Brain pericyte (primary cell): ENCODE results near the gene PEMT.

ENCODE experiments used
- DNase-seq: peaks from one replicate; pipeline ENCODE4 v3.0.0-alpha.2; 2012; ENCODE audit warnings: low read depth, low spot score

Gene PEMT

GRCh38 chr17:17553217-17554195 is 38.0 kb downstream of the PEMT start:
- DNase-seq, result no peak

DNA sequence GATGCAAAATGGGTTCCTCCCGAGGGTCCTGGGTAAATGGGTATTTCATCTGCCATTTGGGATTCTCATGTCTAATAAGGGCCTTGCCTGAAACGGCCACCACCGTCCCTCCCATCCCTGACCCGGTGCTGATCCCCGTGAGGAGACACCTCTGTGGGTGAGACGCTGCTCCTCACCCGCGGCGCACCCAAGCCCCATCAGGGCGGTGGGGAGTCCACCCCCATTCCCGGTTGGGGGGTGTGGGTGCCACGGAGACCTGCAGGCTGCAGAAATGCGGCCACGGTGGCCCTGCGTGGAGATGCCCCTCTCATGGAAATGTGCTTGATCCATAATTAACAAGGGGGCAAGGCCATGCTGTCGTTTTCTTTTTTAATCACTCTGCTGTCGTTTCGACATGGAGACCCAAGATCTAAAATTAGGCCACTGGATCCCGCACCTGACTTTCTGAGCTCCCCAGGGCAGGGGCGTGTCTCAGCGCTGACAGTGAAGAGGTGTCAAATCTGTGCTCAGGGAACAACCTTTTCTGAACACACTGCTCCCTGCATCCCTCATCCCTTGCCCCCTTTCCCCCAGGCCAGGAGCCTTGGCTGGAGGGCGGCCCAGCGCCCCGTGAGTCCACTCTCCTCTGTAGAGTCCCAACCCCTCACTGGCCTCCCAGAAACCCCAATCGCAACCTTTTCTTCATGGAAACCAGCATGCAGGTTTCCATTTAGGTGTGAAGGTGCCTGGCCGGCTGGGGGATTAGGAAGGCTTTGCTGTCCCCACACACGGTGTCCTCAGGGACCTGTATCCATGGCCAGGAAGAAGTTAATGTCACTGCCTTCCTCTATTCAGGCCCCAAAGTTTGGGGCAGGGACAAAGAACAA is 38.9 kb downstream of the PEMT start:
- DNase-seq, result no peak

DNA sequence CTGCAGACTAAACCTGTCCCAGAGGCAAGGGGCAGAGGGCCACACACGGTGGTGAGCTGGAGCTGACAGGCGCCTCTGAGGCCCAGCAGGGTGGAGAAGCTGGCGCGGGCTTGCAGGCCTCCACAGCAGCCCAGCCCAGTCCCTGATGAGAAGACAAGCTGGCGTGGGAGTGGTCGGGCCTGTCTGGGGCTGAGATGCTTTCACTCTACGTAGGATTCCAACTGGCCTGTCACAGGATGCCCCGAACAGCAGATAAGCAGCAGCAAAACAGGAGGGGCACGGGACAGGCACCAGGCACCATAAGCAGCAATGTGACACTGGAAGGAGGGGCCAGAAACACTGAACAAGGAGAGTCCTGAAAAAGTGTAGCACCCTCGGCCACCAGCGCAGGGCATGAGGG is 40.1 kb downstream of the PEMT start:
- DNase-seq, result no peak

GRCh38 chr17:17549732-17550366 is 41.7 kb downstream of the PEMT start:
- no peak for DNase-seq

GRCh38 chr17:17548044-17548443 is 43.5 kb downstream of the PEMT start:
- DNase-seq, result no peak

DNA sequence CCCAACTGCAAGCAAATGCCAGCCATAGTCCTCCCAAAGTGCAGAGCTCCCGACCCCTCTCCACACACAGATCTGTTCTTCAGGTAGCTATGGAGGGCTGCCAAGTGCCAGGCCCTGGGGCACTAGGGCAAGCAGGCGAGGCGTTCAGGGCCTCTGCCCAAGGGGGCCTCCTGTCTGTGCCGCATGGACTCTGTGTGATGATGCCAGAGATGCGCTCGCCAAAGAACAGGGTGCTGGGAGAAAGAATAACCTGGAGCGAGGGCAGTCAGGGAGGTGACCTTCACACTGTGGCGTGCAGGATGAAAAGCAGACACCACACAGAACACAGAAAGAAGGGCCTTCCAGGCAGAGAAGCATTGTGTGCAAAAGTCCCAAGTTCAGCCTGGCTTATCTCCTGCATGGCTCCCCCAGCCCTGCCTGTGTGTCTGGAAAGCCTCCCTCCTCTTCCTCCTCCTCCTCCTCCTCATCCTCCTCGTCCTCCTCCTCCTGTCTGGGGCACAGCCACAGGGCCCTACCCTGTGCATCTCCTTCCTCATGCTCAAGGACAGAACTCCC is 44.2 kb downstream of the PEMT start:
- no peak for DNase-seq

DNA sequence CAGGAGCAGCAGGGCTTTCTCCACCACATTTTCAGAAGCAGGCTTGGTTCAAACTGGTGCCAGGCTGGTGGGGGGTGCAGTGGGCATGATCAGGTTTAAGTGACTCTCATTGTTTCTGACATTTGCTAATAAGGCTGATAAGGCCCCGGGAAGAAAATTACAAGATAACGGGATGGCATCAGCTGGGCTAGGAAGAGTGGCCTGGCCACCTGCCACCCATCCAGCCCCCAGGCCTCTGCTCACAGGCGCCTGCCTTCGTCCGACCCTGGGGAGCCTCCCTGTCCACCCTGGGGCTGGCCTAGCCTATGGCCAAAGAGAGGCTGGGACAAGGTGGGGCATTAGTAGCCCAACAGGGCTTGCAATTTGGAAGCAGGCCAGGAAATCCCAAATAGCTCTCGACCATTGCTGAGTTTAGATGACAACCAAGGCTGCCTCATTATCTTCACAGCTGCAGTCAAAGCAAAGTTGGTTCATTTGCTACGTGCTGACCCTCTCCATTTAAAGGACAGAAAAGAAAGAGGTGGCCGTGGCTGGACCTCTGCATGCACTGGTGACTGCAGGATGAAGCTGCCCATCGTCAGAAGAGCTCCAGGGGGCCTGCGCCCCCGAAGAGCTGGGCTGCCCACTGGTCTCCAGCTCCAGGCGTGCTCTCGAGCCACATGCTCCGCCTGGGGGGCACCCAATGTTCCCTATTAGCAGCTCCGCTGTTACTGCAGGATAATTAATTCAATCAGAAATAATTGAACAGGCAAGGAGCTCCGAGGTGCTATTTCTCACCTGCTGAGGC is 44.9 kb downstream of the PEMT start:
- no peak for DNase-seq

DNA sequence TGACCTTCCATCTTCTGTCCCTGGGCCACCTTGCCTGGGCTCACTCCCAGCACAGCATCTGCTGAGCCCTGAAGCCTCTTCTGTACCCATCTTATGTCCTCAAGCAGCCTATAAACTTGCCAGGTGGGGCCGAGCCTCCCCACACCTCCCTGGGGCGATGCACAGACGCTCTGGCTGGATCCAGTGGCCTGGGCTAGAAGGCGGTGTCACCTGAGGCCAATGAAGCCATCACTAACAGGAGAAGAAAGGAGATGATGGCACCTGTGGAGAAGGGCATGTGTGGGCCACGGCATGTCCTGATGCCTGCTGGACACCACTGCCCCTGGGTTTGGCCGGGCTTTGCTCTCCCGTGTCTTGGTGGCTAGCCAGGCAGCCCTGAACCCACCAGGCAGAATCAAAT is 45.5 kb downstream of the PEMT start:
- no peak for DNase-seq

DNA sequence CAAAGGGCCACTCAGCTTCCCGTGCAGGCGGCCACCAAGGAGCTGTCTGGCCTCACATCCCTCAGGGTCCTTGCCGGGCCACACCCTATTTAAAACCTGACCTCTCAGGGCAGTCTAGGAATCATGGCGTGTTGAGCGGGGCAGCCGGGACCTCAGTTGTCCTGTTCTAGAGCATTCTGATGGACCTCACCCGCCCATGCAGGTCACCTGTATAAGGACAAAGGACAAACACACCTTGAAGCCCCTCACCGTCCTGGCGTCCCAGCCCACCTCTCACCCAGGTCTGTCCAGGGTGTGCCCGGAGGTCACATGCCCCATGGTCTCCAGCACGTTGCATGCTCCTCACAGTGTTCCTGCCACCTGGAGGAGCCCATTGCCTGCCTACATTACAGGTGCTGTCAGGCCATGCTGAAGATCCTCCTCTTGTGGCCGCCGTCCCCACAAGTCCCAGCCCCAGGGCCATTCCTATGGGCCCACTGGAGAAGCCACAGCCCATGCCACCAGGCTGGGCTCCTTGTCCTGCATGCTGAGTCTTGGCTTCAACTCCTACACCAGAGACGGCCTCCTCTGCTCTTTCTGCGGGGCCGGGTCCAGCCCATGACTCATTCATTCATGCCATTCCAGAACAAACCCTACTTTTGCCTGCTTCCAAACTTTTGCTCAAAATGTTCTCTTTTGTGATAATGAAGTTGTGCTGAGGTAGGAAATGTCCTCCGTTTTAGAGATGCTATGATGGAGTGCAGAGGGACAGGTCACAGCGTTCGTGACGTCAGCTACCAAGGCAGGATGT is 46.3 kb downstream of the PEMT start:
- DNase-seq, result no peak

GRCh38 chr17:17542906-17543635 is 48.4 kb downstream of the PEMT start:
- DNase-seq, result no peak

- no peak for DNase-seq
Observed at GRCh38 chr17:17541640-17542001, 49.9 kb downstream of the PEMT start.

DNA sequence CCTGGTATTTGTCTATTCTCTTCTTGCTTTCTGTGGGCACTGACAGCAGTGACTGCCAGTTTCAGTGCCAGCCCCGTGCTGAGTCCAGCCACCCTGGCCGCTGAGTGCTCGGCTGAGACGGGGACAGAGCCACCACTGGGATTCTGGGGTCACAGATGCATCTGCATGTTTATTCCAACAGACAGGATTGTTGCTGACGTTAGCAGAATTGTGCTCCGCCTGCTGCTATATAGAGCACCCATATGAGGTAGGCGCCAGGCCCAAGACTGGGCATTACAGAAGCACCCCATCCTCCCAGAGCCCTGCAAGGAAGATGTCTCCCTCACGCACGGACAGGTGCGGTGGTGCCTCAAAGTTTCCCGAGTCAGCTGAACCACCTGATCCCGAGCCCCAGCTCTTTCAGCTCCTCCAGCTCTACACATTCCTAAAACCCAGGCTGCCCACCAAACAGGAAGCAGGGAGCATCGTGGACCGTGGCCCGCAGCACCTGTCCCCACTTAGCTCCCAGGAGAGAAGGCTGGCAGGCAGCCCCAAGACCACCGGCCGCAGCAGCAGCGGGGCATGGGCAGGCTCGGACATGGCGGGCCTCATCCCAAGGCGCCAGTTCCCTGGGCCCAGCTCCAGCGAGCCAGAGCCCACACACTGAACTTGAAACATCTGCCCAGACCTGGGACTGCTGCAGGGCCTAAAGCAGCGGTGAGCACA is 50.4 kb downstream of the PEMT start:
- DNase-seq, result no peak

DNA sequence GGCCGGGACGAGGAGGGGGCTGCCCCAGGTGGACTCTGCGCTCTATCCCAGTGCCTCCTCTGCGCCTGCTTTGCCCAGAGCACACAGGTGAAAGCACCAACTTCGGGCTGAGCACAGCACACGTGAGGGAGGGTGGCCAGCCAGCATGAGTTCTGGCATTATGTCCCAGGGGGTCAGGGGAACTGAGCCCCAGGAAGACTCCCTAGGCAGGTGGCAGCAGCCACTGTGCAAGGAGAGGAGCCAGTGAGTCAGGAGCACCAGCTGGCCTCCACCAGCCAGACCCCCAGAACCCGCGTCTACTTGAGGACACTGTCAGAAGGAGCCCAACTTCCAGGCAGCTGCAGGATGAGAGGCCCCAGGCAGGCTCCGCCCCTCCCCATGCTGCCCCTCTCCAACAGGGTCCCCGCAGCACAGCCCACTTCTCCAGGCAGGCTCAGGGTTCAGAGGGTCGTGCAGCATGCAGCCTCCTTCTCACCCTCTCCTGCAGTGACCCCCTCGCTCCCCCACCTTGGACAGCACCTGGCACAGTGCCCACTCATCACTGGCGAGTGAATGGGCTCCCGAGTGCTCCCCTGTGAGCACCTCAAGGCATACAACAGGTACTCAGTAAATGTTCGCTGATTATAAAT is 51.1 kb downstream of the PEMT start:
- no peak for DNase-seq

GRCh38 chr17:17539591-17539990 is 51.9 kb downstream of the PEMT start:
- no peak for DNase-seq

DNA sequence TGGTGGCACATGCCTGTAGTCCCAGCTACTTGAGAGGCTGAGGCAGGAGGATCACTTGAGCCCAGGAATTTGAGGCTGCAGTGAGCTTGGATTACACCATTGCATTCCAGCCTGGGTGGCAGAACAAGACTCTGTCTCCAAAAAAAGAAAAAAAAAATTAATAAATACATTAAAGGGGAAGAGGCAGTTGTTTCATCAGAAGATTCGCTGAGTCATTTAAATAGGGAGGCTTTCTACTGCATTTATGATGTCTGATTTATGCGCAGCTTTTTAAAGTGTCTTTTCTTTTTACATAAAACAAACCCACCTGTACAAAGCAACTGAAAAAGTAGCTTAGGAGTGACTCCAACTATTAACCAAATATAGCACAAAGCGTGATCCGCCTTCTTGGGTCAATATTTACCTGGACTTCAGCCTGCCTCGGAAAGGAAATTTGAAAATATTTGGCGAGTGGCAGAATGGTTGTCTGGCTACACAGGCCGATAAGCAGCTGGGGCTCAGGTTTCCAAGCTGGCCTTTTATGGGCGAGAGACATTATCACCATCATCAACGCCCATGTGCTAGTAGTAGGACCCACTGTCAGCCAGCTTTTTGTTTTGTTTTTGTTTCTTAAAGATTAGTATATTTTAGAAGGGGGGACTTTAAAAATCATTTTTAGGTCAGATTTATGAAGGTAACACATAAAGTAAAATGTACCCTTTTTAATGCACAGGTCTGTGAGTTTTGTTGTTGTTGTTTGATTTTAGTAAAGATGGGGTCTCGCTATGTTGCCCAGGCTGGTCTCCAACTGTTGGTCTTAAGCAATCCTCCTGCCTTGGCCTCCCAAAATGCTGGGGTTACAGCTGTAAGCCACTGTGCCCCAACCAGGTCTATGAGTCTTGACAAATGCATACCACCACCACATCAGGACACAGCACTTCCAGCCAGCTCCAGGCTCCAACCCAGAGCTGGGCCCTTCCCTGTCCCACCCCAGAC is 52.8 kb downstream of the PEMT start:
- no peak for DNase-seq

- no peak for DNase-seq
Observed at GRCh38 chr17:17537311-17538099, 54.0 kb downstream of the PEMT start.
